Measurements from ENCODE around the gene TMEM131.
A peak's percentile ranks its signal among the peaks of the same experiment; 100 is the strongest.

The TMEM131 gene

DNA sequence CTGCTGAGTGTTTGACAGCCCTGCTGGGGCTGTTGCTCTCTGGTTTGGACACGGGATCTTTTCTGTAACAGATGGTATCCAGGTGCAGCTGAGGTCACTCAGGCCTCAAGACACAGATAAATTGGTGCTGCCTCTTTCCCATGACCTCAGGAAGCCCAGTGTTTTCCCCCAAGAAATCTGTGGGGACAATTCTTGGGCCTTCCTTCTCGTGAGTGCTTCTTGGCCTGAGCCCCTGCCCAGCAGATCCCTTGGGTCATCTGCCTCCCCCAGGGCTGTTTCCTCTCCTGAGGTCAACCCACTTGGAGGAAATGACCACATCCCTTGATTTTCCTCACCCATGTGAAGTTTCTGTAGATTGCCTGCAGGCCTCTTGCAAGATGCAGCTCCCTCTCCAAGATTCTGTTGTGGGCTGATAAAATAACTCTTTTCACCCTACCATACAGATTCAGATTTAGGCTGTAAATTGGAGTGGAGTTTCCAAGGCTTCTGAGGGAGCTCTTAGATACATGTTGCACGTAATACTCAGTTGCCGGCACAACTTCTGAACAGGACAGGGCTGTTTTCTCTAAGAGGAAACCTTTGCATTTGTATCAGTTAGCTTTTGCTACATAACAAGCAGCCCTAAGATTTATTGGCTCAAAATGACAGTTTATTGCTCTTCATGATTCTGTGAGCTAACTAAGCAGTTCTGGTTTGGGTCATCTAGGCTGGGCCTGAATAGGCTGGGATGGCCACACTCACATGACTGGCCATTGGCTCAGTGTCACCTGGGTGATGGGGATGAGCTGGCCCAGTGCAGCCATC lies 269.3 kb downstream of the TMEM131 start:
- Mint-ChIP-seq H3K36me3 (peaks cover 28% of the 10 kb centered on the region), H3K27ac (peak overlapping the region; percentile 52), H3K4me1 (peaks cover 78% of the 10 kb centered on the region), H3K4me3 (no peak overlapping the region), H3K27me3 (no peaks in the 10 kb centered on the region), H3K9me3 (no peaks in the 10 kb centered on the region)

GRCh38 chr2:97724946-97725688 lies 270.6 kb downstream of the TMEM131 start:
- peaks cover 78% of the 10 kb centered on the region for H3K4me1 Mint-ChIP-seq
- peak overlapping the region; percentile 8 for H3K27ac Mint-ChIP-seq
- H3K27me3 Mint-ChIP-seq, result no peaks in the 10 kb centered on the region
- H3K4me3 Mint-ChIP-seq, result no peak overlapping the region
- no peaks in the 10 kb centered on the region for H3K9me3 Mint-ChIP-seq
- H3K36me3 Mint-ChIP-seq, result peaks cover 32% of the 10 kb centered on the region

GRCh38 chr2:97724501-97724900 lies 271.2 kb downstream of the TMEM131 start:
- Mint-ChIP-seq H3K36me3 (peaks cover 29% of the 10 kb centered on the region), H3K4me3 (no peak overlapping the region), H3K27ac (peak overlapping the region; percentile 86), H3K4me1 (peaks cover 81% of the 10 kb centered on the region), H3K27me3 (no peaks in the 10 kb centered on the region), H3K9me3 (no peaks in the 10 kb centered on the region)

DNA sequence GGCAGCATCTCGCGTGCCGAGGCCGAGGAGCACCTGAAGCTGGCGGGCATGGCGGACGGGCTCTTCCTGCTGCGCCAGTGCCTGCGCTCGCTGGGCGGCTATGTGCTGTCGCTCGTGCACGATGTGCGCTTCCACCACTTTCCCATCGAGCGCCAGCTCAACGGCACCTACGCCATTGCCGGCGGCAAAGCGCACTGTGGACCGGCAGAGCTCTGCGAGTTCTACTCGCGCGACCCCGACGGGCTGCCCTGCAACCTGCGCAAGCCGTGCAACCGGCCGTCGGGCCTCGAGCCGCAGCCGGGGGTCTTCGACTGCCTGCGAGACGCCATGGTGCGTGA lies 271.7 kb downstream of the TMEM131 start:
- Mint-ChIP-seq H3K4me1 (peaks cover 81% of the 10 kb centered on the region), H3K4me3 (no peak overlapping the region), H3K27me3 (no peaks in the 10 kb centered on the region), H3K36me3 (peaks cover 28% of the 10 kb centered on the region), H3K9me3 (no peaks in the 10 kb centered on the region), H3K27ac (no peak overlapping the region)

- H3K4me1 Mint-ChIP-seq, result peaks cover 82% of the 10 kb centered on the region
- H3K27ac Mint-ChIP-seq, result no peak overlapping the region
- no peak overlapping the region for H3K4me3 Mint-ChIP-seq
- H3K27me3 Mint-ChIP-seq, result no peaks in the 10 kb centered on the region
- H3K36me3 Mint-ChIP-seq, result peaks cover 29% of the 10 kb centered on the region
- no peaks in the 10 kb centered on the region for H3K9me3 Mint-ChIP-seq
These were observed 272.3 kb downstream of the TMEM131 start for GRCh38 chr2:97723156-97724072.

- no peaks in the 10 kb centered on the region for H3K27me3 Mint-ChIP-seq
- H3K36me3 Mint-ChIP-seq, result peaks cover 20% of the 10 kb centered on the region
- H3K4me3 Mint-ChIP-seq, result no peak overlapping the region
- H3K4me1 Mint-ChIP-seq, result peaks cover 82% of the 10 kb centered on the region
- H3K27ac Mint-ChIP-seq, result no peak overlapping the region
- H3K9me3 Mint-ChIP-seq, result no peaks in the 10 kb centered on the region
These were observed 273.5 kb downstream of the TMEM131 start for GRCh38 chr2:97722227-97722626.

GRCh38 chr2:97720746-97721145 lies 275.0 kb downstream of the TMEM131 start:
- H3K27me3 Mint-ChIP-seq, result no peaks in the 10 kb centered on the region
- peaks cover 82% of the 10 kb centered on the region for H3K4me1 Mint-ChIP-seq
- no peaks in the 10 kb centered on the region for H3K9me3 Mint-ChIP-seq
- peaks cover 24% of the 10 kb centered on the region for H3K36me3 Mint-ChIP-seq
- peak overlapping the region; percentile 84 for H3K27ac Mint-ChIP-seq
- H3K4me3 Mint-ChIP-seq, result peak overlapping the region; percentile 68

DNA sequence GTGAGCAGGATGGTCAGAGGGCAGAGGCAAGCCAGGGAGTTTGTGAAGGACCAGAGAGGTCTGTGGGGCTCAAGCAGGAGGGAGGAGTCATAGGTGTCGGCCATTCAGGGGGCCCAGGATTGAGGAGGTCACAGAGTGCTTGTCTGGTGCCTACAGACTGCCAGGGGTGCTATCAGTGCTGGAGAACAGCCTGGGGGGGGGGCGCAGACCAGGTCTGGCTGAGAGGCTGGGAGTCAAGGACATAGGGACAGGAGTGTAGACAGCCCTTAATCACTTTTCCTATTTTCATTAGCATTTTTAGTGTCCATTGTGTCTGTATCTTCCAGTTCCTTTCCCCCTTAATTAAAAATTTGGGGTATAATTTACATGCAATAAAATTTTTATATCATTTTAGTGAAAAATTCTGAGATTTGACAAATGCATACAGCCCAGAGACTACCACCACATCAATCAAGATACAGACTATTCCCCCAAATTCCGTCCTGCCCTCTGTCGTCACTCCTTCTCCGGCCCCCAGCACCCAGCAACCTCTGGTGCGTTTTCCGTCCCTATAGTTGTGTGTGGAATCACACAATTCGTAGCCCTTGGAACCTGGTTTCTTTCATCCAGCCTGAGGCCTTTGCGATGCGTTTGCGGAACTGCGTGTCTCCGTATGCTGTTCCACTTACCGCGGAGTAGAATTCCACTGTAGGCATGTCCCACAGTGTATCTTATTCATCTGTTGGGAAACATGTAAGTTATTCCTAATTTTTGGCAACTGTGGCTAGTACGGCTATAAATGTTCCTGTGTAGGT lies 276.2 kb downstream of the TMEM131 start:
- H3K4me3 Mint-ChIP-seq, result peak overlapping the region; percentile 84
- H3K27ac Mint-ChIP-seq, result peak overlapping the region; percentile 96
- peaks cover 80% of the 10 kb centered on the region for H3K4me1 Mint-ChIP-seq
- H3K36me3 Mint-ChIP-seq, result peaks cover 21% of the 10 kb centered on the region
- no peaks in the 10 kb centered on the region for H3K27me3 Mint-ChIP-seq
- no peaks in the 10 kb centered on the region for H3K9me3 Mint-ChIP-seq

GRCh38 chr2:97718942-97719341 lies 276.8 kb downstream of the TMEM131 start:
- H3K4me1 Mint-ChIP-seq, result peaks cover 79% of the 10 kb centered on the region
- no peaks in the 10 kb centered on the region for H3K27me3 Mint-ChIP-seq
- H3K9me3 Mint-ChIP-seq, result no peaks in the 10 kb centered on the region
- peaks cover 21% of the 10 kb centered on the region for H3K36me3 Mint-ChIP-seq
- H3K4me3 Mint-ChIP-seq, result peak overlapping the region; percentile 84
- peak overlapping the region; percentile 96 for H3K27ac Mint-ChIP-seq

GRCh38 chr2:97718051-97718882 lies 277.5 kb downstream of the TMEM131 start:
- peaks cover 78% of the 10 kb centered on the region for H3K4me1 Mint-ChIP-seq
- peaks cover 21% of the 10 kb centered on the region for H3K36me3 Mint-ChIP-seq
- peak overlapping the region; percentile 96 for H3K27ac Mint-ChIP-seq
- no peaks in the 10 kb centered on the region for H3K27me3 Mint-ChIP-seq
- peak overlapping the region; percentile 84 for H3K4me3 Mint-ChIP-seq
- no peaks in the 10 kb centered on the region for H3K9me3 Mint-ChIP-seq

DNA sequence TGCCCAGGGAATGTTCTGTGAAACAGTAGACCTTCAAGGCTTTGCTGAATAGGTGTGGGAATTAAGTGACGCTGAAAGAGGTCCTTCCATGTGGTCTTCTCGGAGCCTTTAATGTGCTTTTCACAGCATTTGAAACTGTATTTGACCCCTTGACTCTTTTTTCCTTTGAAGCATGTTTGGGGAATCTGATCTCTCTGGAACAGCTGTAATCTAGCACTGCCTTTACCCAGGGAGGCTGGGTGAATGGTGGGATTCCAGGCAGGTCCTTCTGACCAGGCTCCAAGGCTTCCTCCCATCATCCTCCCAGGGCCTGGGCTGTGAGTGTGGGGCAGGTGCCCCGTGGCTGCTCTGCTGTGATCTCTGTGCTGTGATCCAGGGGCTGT lies 278.1 kb downstream of the TMEM131 start:
- peak overlapping the region; percentile 84 for H3K4me3 Mint-ChIP-seq
- no peaks in the 10 kb centered on the region for H3K9me3 Mint-ChIP-seq
- H3K27me3 Mint-ChIP-seq, result no peaks in the 10 kb centered on the region
- H3K27ac Mint-ChIP-seq, result peak overlapping the region; percentile 96
- H3K36me3 Mint-ChIP-seq, result peaks cover 19% of the 10 kb centered on the region
- peaks cover 78% of the 10 kb centered on the region for H3K4me1 Mint-ChIP-seq

- H3K4me3 Mint-ChIP-seq, result peak overlapping the region; percentile 84
- H3K9me3 Mint-ChIP-seq, result no peaks in the 10 kb centered on the region
- peaks cover 79% of the 10 kb centered on the region for H3K4me1 Mint-ChIP-seq
- peak overlapping the region; percentile 96 for H3K27ac Mint-ChIP-seq
- H3K36me3 Mint-ChIP-seq, result peaks cover 18% of the 10 kb centered on the region
- no peaks in the 10 kb centered on the region for H3K27me3 Mint-ChIP-seq
These were observed 278.8 kb downstream of the TMEM131 start for GRCh38 chr2:97716695-97717612.

- H3K36me3 Mint-ChIP-seq, result peaks cover 18% of the 10 kb centered on the region
These were observed 279.6 kb downstream of the TMEM131 start for GRCh38 chr2:97715951-97716694.

More at GRCh38 chr2:97715951-97716694, 279.6 kb downstream of the TMEM131 start:
- Mint-ChIP-seq H3K27me3 (no peaks in the 10 kb centered on the region), H3K9me3 (no peaks in the 10 kb centered on the region), H3K27ac (peak overlapping the region; percentile 100), H3K4me1 (peaks cover 85% of the 10 kb centered on the region), H3K4me3 (peak overlapping the region; percentile 89)

Data from activated naive CD4-positive, alpha-beta T cell treated with anti-CD3 and anti-CD28 coated beads, Interleukin-2, amount 50 U/mL, for 24 hours (primary cell).